GM18519 (cell line): ENCODE results near the gene SDK1.

ENCODE experiments used
- ATAC-seq: cut with Tn5 transposase; IDR thresholded peaks from one replicate; pipeline ENCODE4 v1.9.1; 2021; ENCODE audit warnings: mild to moderate bottlenecking, moderate library complexity; ENCODE audit not compliant: unreplicated experiment, low FRiP score

The SDK1 gene, protein sequence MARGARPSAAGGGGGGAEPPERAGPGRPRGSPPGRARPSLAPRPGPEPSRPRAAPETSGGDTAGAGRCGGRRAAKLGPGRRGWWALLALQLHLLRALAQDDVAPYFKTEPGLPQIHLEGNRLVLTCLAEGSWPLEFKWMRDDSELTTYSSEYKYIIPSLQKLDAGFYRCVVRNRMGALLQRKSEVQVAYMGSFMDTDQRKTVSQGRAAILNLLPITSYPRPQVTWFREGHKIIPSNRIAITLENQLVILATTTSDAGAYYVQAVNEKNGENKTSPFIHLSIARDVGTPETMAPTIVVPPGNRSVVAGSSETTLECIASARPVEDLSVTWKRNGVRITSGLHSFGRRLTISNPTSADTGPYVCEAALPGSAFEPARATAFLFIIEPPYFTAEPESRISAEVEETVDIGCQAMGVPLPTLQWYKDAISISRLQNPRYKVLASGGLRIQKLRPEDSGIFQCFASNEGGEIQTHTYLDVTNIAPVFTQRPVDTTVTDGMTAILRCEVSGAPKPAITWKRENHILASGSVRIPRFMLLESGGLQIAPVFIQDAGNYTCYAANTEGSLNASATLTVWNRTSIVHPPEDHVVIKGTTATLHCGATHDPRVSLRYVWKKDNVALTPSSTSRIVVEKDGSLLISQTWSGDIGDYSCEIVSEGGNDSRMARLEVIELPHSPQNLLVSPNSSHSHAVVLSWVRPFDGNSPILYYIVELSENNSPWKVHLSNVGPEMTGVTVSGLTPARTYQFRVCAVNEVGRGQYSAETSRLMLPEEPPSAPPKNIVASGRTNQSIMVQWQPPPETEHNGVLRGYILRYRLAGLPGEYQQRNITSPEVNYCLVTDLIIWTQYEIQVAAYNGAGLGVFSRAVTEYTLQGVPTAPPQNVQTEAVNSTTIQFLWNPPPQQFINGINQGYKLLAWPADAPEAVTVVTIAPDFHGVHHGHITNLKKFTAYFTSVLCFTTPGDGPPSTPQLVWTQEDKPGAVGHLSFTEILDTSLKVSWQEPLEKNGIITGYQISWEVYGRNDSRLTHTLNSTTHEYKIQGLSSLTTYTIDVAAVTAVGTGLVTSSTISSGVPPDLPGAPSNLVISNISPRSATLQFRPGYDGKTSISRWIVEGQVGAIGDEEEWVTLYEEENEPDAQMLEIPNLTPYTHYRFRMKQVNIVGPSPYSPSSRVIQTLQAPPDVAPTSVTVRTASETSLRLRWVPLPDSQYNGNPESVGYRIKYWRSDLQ (N-terminal part only)

DNA sequence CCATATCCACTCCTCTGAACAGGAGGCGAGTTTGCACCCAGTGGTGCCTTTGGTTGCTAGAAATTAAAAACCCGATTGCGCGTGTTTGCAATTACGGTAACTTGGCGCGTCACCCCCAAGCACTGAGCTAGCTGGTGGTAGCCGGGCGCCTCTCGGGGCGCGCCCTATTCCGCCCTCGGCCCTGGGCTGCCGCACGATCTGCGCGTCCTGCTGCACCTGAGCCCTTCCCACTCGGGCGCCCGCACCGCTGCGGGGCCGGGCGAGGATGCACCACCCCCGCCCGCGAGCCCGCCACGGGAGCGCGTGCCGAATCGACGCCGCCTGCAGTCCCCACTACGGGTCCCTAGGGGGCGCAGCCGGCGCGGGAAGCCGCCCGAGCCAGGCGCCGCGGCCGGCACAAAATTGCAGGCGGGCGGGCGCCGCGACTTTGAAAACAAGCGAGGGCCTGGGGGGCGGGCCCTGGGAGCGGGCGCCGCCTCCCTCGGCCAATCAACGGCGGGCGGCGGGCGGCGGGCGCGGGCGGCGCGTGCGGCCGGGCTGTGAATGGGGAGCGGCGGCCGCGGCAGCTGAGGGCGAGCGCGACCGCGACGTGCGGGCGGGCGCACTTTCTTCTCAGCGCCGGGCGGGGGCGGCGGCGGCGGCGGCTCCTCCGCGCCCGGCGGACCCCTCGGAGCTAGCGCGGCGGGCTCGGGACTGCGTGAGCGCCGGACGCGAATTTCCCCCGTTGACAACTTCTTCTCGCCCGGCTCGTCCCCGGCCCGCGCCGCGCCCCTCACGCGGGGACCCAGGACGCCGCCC lies at the start of gene SDK1:
Gene SDK1 (plus strand): TSS at position 602 of the 798 bp plus-strand sequence. CDS start 335 bp downstream, outside the sequence.
- peak; percentile 87 for ATAC-seq

DNA sequence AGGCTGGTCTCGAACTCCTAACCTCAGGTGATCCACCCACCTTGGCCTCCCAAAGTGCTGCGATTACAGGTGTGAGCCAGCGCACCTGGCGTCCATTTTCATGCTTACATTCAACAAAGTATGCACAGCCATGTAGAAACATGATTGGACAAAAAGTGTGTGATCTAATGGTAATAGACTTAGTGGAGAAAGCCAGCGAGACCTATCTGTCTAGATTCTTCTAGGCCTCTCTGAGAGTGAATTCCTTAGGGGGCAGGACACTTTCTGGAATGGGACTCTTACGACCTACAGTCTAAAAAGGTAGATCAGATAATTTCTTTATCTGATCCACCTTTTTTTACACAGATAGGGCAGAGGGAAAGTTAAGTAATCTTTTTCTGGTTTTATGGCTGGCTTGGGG lies 46.3 kb upstream of the SDK1 start:
- ATAC-seq, result no peak

DNA sequence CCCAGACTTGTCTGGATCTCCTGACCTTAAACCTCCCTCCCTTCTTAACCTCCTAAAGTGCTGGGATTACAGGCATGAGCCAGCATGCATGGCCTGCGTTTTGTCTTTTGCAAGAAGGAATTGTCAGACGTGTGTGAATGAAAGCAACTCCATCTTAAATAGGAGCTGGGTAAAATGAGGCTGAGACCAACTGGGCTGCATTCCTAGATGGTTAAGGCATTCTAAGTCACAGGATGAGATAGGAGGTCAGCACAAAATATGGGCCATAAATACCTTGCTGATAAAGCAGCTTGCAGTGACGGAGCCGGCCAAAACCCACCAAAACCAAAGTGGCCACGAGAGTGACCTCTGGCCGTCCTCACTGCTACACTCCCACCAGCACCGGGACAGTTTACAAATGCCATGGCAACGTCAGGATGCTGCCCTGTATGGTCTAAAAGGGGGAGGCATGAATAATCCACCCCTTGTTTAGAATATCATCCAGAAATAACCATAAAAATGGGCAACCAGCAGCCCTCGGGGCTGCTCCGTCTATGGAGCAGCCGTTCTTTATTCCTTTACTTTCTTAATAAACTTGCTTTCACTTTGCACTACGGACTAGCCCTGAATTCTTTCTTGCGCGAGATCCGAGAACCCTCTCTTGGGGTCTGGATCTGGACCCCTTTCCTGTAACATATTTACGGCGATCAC lies 41.2 kb upstream of the SDK1 start:
- ATAC-seq, result no peak

DNA sequence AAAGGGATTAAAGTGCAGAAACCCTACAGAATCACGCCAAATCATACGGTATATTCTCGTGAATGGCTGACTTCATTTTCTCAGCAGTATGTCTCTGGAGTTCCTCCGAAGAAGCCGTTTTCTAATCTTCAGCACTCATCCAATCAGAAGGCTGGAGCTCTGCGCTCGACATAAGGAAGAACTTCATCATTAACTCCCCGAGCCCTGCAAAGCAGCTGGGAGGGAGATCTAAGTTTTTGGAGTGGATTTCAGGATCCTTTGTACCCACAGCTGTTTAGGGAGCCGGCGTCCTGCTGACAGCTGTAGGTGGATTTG lies 40.7 kb upstream of the SDK1 start:
- ATAC-seq, result no peak

DNA sequence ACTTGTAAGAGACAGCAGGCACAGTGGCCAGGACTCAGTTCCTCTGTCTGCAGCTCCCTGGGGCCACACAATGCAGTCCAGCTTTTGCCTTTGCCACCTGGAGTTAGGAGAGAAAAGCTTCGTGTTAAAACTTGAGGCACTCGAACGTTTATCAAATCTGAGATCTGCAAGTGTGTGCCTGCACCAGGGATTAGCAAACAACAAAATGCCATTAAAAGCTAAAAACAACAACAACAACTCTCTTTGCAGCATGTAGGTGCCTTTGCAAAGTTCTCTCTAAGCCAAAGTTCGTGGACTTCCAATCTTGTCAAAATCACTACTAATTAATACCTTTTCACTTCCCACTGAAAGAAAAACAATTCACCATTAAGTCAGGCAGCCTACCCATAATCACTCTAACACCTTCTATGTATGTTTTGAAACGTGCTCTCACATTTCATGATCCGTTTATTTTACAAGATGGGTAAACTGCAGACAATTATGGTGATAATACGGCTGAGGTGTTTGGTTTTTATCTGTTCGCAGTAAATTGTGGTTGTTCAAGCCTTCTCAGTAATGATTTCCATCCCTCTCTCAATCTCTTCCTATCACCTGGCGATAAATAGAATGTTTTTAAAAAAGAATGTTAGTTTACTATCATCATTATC lies 36.2 kb upstream of the SDK1 start:
- ATAC-seq, result no peak

DNA sequence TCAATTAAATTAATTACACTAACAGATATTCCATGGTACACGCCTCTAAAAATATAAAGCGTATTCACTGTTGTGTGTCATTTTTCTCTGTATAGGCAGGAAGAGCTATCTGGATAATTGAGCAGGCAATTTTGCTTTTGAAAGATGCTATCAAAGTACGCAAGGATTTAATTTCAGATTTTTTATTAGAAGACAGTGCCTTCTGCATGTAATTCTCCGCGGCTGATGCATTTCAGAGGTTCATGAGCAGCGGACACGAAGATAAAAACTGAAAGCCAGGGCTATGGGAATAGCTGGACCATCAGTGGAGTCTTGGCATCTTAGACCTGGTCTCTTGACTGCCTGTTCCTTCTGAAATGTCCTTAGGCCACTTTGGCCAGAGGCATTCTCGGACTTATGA lies 35.7 kb upstream of the SDK1 start:
- ATAC-seq, result no peak

DNA sequence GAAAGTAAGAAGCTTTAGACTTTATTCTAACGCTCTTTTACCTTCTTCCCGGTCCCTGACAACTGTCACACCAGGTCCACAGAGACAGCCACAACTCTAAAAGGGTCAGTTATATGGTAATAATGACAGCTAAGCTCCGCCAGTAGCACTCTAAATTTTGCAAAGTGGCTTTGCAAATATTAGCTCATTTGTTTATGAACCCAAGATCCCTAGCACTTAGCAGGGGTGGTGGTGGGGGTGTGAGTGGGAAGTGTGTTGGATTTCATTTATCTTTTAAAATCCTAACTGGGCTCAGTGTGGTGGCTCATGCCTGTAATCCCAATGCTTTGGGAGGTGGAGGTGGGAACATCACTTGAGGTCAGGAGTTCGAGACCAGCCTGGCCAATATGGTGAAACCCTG lies 34.8 kb upstream of the SDK1 start:
- ATAC-seq, result no peak

DNA sequence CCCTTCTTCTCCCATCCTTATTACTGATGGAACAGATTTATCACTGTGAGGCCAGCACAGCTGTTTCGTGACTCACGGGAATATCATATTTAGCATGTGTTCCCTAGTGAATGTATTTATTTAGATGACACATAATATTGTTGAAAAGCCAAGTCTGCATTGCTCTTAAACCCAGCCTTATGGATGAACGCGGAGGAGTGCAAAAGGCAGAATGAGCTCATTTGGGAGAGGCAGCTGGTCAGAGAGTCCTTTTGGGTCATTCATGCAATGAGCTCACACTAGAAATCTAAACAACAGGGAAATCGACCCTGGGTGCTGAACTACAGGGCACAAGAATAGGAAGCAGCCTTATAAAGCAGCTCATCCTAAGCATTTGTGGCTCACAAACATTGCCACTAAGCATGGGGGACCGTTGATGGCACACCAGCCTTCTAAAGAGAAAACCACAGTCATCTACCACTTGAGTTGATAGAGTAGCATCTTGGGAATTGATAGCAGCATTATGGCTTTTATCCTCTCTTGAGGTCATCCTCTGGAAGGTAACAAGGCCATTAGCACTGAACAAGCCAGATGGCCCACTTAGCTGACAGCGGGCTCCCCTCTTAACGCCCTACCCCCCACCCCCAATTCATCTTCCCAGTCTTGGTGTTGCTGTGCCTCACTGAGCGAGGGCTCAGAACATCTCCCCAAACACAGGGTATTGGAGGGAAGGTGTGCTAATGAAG lies 32.9 kb upstream of the SDK1 start:
- ATAC-seq, result no peak

DNA sequence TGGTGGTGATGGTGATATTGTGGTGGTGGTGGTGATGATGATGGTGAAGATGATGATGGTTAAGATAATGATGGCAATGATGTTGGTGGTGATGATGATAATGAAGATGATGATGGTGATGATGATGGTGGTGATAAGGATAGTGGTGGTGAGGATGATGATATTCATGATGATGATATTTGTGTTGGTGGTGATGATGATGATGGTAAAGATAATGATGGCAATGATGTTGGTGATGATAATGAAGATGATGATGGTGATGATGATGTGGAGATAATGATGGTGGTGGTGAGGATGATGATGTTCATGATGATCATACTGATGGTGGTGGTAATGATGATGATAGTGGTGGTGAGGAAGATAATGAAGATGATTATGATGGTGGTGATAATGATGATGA lies 30.7 kb upstream of the SDK1 start:
- ATAC-seq, result no peak

DNA sequence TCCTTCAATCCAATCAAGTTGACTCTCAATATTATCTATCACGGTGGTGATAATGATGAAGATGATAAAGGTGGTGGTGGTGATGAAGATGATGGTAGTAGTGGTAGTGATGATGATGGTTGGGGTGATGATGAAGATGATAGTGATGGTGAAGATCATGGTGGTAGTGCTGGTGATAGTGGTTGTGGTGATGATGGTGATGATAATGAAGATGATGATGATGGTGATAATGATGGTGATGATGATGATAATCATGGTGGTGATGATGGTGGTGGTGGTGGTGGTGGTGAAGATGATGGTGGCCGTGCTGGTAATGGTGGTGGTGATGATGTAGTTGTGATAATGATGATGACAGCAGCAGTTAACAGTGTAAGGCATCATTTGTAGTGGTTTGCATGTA lies 29.8 kb upstream of the SDK1 start:
- ATAC-seq, result no peak

DNA sequence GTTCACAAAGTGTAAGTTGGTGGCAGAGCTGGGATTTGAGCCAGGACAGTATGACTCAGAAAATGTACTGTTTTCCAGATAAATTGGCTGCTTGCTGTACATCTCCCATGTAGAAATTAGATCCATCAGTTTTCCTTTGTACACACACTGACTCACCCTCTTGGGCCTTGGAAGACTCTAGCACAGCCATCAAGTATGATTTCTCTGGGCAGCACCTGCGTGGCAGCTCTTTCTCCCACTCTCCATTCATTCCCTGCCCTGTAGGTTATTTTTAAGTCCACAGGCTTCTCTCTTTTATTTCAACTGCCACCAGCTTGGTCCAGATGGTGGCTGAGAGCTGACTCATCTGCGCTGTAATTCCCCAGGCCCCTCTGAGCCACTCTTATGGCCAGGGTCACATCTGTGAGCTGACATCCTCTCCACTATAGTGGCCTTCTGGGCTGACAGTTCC lies 28.3 kb upstream of the SDK1 start:
- no peak for ATAC-seq

DNA sequence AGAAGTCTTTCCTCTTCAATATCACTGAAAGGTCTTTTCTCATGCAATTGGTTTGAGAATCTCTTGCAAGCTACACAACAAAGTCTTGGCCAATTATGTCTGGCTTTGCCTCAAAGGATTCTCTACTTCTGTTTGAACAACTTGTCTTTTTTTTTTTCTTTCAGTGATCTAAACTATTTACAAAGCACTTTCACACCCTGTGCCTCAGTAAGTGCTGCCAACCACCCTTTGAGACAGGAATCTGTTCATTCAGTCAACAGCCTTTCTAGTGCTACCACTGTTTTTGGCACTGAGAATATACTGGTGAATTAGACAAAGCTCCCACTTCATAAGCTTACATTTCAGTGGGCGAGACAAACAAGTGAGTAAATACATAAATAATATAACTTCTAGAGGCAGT lies 26.9 kb upstream of the SDK1 start:
- ATAC-seq, result no peak

DNA sequence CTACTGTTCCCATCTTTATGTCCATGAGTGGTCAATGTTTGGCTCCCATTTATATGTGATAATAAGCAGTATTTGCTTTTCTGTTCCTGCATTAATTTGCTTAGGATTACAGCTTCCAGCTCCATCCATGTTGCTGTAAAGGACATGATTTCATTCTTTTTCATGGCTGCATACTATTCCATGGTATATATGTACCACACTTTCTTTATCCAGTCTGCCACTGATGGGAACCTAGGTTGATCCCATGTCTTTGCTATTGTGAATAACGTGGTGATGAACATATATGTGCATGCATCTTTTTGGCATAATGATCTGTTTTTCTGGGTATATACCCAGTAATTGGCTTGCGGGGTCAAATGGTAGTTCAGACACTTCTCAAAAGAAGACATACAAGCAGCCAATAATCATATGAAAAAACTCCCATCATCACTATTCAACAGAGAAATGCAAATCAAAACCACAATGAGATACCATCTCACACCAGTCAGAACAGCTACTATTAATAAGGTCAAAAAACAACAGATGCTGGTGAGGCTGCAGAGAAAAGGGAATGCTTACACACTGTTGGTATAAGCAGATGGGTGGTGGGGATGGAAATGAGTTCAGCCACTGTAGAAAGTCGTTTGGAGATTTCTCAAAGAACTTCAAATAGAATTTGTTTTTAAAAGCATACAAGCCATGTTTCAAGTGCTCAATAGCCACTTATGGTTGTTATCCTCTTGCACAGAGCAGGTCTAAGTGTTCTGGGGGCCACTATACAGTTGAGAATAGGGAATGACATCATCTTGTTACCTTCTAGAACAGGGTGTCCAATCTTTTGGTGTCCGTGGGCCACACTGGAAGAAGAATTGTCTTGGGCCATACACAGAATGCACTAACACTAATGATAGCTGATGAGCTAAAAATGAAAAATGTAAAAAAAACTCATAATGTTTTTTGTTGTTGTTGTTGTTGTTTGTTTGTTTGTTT lies 23.2 kb upstream of the SDK1 start:
- ATAC-seq, result no peak

DNA sequence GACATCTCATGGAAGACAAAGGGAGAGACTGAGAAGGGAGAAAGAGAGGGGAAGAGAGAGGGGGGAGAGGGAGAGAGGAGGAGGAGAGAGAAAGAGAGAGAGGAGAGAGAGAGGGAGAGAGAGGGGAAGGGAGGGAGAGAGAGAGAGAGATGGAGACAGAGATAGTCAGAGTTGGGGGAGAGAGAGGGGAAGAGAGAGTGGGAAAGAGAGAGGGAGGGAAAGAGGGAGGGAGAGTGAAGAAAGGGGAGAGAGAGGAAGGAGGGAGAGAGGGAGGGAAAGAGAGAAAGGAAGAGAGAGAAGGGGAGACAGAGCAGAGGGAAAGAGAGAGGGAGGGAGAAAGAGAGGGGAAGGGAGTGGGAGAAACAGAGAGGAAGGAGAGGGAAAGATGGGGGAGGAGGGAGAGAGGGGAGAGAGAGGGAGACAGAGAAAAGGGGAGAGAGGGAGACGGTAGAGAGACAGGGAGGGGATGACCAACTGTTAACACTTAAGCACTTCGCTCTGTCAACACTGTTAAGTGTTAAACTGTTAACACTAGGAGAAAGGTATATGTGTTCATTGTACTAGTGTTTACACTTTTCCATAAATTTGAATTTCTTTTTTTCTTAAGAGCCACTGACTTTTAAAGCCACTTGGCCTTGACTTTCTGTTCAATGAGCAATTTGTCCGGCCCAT lies 21.8 kb upstream of the SDK1 start:
- no peak for ATAC-seq

DNA sequence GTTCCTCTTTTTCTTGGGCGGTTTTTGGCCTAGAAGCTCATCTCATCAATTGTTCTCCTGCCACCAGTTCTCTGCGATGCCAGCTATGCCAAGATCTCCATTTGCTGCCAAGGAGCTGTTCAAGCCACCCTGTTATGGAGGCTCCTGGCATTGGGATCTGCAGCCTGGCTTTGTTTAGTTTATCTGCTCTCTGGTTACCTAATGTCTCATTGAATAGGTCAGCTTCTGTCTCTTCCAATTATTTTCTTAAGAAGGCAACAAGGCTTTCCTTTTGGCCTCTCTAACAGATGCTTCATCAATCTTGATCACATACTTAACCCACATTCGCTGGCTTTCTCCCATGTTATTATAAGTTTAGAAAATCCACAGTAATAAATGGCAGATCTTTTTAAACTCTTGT lies 20.6 kb upstream of the SDK1 start:
- no peak for ATAC-seq

DNA sequence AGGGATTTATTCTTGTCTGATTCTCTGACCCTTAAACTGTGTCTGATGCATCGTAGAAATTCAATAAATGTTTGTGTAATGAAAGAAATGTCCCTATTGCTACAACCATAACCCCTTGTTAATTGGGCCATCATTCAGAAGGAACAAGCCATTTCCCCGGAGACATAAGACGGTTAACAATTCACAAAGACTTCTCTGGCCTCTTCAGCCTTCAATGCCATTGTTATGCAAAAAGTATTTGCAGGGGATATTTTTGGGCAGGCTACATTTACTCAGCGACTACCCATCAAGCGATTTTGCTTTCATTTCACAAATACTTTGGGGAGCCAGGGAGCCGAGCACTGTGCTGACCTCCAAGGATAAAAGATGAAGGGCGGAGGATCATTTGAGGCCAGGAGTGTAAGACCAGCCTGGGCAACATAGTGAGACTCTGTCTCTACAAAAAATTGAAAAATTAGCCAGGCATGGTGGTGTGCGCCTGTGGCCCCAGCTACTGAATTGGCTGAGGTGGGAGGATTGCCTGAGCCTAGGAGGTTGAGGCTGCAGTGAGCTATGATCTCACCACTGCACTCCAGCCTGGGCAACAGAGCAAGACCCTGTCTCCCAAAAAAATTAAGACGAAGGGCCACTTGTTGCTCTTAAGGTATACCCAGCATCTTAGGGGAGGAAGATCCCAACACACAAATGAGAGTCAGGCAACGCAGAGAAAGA lies 20.0 kb upstream of the SDK1 start:
- ATAC-seq, result no peak
